Muscle of leg (tissue), 11 donors: ENCODE data around the gene CYB5R2. TPM values are rescaled to one million over a fixed set of nuclear protein-coding genes. Genes with fewer than 3 reads are reported as not detected.

ENCODE experiments used
- DNase-seq: peaks from one replicate; pipeline ENCODE4 v3.0.0; 2013
- H3K27ac ChIP-seq: one replicate; pipeline ENCODE4 v1.5.1; 2013; ENCODE audit warnings: mild to moderate bottlenecking, low read length, control low read depth
- H3K27me3 ChIP-seq: one replicate; pipeline ENCODE4 v1.6.1; 2013; ENCODE audit warnings: low read length; ENCODE audit not compliant: control insufficient read depth, insufficient read depth
- H3K36me3 ChIP-seq: one replicate; pipeline ENCODE4 v1.6.1; 2013; ENCODE audit warnings: low read length; ENCODE audit not compliant: control insufficient read depth, insufficient read depth
- H3K4me1 ChIP-seq: one replicate; pipeline ENCODE4 v1.6.1; 2013; ENCODE audit warnings: low read length; ENCODE audit not compliant: control insufficient read depth, insufficient read depth
- H3K4me3 ChIP-seq: one replicate; pipeline ENCODE4 v1.5.1; 2013; ENCODE audit warnings: low read length, control low read depth
- H3K9me3 ChIP-seq: replicated peaks from 2 replicates; pipeline ENCODE4 v1.6.1; 2013; ENCODE audit warnings: low read depth, low read length; ENCODE audit not compliant: control insufficient read depth
- WGBS: methylation state at CpG from one replicate; pipeline ENCODE4 v1.1.5; 2013; ENCODE audit warnings: missing lambda C conversion rate; ENCODE audit not compliant: insufficient coverage; 5-methylcytosine and 5-hydroxymethylcytosine counted together
- polyA plus RNA-seq, 8 donors: library from polyadenylated mRNA; unstranded; fragments of 120-200 nt; gene quantifications; one replicate each; pipeline versions ENCODE4 v1.2.1 to v1.2.3, GENCODE V29; 2013; ENCODE audit warnings: inconsistent platforms in 1 of 8, low replicate concordance in 1 of 8; ENCODE audit not compliant: insufficient read length in 8 of 8, insufficient read depth in 1 of 8
- total RNA-seq: library from RNA; stranded (reverse); fragments of 120-200 nt; gene quantifications from one replicate; pipeline ENCODE4 v1.2.4, GENCODE V29; 2013

The CYB5R2 gene
- total and polyA plus RNA-seq, 9 donors = 7.7 to 15.3 (median 13.0) TPM

DNA sequence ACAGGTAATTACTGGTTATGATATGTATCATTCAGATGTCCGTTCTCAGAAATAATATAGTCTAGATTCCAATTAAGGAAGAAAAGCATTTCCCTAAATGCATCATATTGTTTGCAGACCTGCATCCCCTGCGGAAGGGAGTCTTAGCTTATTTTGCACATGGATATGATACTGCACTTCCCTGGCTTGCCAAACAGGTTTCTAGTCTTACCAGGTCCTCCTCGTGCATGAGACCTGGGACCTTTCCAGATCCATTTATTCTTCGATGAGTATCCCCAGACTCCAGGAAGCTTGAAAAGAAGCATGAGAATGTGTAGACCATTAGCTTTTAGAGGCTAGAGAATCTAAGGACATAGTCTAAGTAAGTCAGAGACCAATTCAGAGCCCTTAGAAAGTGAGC is 30.6 kb downstream of the CYB5R2 start:
- H3K27ac ChIP-seq = no peak overlapping the region
- 39% methylated on average over 2 of the region's 4 CpGs for WGBS
- DNase-seq = no peak
- H3K4me1 ChIP-seq = peaks cover 1% of the 10 kb centered on the region
- no peaks in the 10 kb centered on the region for H3K27me3 ChIP-seq
- no peaks in the 10 kb centered on the region for H3K9me3 ChIP-seq
- H3K36me3 ChIP-seq = peaks cover 31% of the 10 kb centered on the region
- no peak overlapping the region for H3K4me3 ChIP-seq

DNA sequence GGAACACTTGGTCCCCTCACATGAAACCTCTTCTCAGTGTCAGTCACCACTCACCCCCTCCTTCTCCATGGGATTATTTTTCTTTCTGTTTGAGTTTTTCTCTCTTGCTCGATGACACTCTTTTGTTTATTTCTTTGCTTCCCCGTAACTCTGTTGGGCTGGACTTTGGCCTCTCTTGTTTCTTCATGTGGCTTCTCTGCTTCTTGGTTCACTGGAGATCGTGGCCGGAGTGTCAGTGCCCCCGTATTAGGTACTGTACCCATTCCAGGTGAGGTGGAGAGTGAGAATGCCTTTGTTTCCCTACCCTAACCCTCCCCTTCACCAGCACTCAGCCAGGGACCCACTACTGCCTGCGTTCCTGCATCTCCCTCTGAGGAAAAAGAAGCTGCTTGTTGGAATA is 32.5 kb downstream of the CYB5R2 start:
- WGBS = no CpG with 5 or more reads among the region's 6 CpGs
- H3K4me3 ChIP-seq = no peak overlapping the region
- peaks cover 3% of the 10 kb centered on the region for H3K4me1 ChIP-seq
- DNase-seq = no peak
- H3K27ac ChIP-seq = no peak overlapping the region
- H3K36me3 ChIP-seq = peaks cover 46% of the 10 kb centered on the region
- H3K9me3 ChIP-seq = no peaks in the 10 kb centered on the region
- no peaks in the 10 kb centered on the region for H3K27me3 ChIP-seq

GRCh38 chr11:7639643-7640025 is 33.7 kb downstream of the CYB5R2 start:
- H3K9me3 ChIP-seq = no peaks in the 10 kb centered on the region
- H3K27ac ChIP-seq = no peak overlapping the region
- H3K27me3 ChIP-seq = no peaks in the 10 kb centered on the region
- peaks cover 8% of the 10 kb centered on the region for H3K4me1 ChIP-seq
- peaks cover 51% of the 10 kb centered on the region for H3K36me3 ChIP-seq
- 93% methylated on average over 3 of the region's 5 CpGs for WGBS
- no peak for DNase-seq
- no peak overlapping the region for H3K4me3 ChIP-seq

- H3K36me3 ChIP-seq = peaks cover 55% of the 10 kb centered on the region
These were observed 34.3 kb downstream of the CYB5R2 start for GRCh38 chr11:7638710-7639642.

GRCh38 chr11:7637447-7638157 is 35.7 kb downstream of the CYB5R2 start:
- Histone ChIP-seq H3K27ac (peak overlapping the region; percentile 87), H3K27me3 (no peaks in the 10 kb centered on the region), H3K4me1 (peaks cover 8% of the 10 kb centered on the region), H3K4me3 (no peak overlapping the region), H3K9me3 (no peaks in the 10 kb centered on the region), H3K36me3 (peaks cover 65% of the 10 kb centered on the region)
- peak; percentile 97 for DNase-seq
- 47% methylated on average over 6 of the region's 7 CpGs for WGBS

More at GRCh38 chr11:7638710-7639642, 34.3 kb downstream of the CYB5R2 start:
- Histone ChIP-seq H3K4me3 (no peak overlapping the region), H3K4me1 (peaks cover 8% of the 10 kb centered on the region), H3K9me3 (no peaks in the 10 kb centered on the region), H3K27me3 (no peaks in the 10 kb centered on the region), H3K27ac (no peak overlapping the region)
- DNase-seq = peak; percentile 41
- 75% methylated on average over 2 of the region's 5 CpGs for WGBS

GRCh38 chr11:7636350-7636749 is 37.0 kb downstream of the CYB5R2 start:
- H3K36me3 ChIP-seq = peaks cover 66% of the 10 kb centered on the region
- DNase-seq = no peak
- no peaks in the 10 kb centered on the region for H3K9me3 ChIP-seq
- no peak overlapping the region for H3K4me3 ChIP-seq
- H3K27me3 ChIP-seq = no peaks in the 10 kb centered on the region
- peaks cover 8% of the 10 kb centered on the region for H3K4me1 ChIP-seq
- WGBS = 80% methylated on average over 2 of the region's 6 CpGs
- H3K27ac ChIP-seq = no peak overlapping the region

DNA sequence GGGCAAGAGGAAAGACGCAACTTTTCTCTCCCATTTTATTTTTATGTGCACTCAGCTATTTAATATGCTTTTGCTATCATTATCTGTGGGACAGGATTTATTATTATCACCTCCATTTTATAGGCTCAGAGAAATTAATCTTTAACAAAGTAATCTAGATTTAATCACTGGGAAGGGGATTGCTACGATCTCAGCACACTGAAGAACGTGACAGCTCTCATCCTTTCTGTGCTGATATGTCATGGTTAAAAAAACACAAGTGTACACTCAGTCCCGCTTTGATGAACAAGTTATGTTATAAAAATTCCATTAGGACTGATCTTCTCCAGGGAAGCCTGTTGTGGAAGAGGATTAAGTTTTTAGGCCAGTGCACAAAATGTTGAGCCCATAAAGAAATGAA is 37.6 kb downstream of the CYB5R2 start:
- no CpG with 5 or more reads among the region's 4 CpGs for WGBS
- Histone ChIP-seq H3K4me1 (peaks cover 8% of the 10 kb centered on the region), H3K27ac (no peak overlapping the region), H3K36me3 (peaks cover 64% of the 10 kb centered on the region), H3K4me3 (no peak overlapping the region), H3K9me3 (no peaks in the 10 kb centered on the region), H3K27me3 (no peaks in the 10 kb centered on the region)
- no peak for DNase-seq

- 63% methylated on average over 2 of the region's 4 CpGs for WGBS
- peaks cover 60% of the 10 kb centered on the region for H3K36me3 ChIP-seq
- no peak overlapping the region for H3K4me3 ChIP-seq
- H3K4me1 ChIP-seq = peaks cover 8% of the 10 kb centered on the region
- no peaks in the 10 kb centered on the region for H3K9me3 ChIP-seq
- DNase-seq = peak; percentile 52
- H3K27me3 ChIP-seq = no peaks in the 10 kb centered on the region
- H3K27ac ChIP-seq = no peak overlapping the region
These were observed 38.2 kb downstream of the CYB5R2 start for GRCh38 chr11:7635137-7635536.

- no peak overlapping the region for H3K27ac ChIP-seq
- H3K9me3 ChIP-seq = no peaks in the 10 kb centered on the region
- WGBS = 64% methylated on average over 2 of the region's 2 CpGs
- H3K4me1 ChIP-seq = peaks cover 5% of the 10 kb centered on the region
- peaks cover 69% of the 10 kb centered on the region for H3K36me3 ChIP-seq
- H3K27me3 ChIP-seq = no peaks in the 10 kb centered on the region
- no peak overlapping the region for H3K4me3 ChIP-seq
- DNase-seq = no peak
These were observed 41.1 kb downstream of the CYB5R2 start for GRCh38 chr11:7632211-7632610.

- no peaks in the 10 kb centered on the region for H3K27me3 ChIP-seq
- no peak for DNase-seq
- no peak overlapping the region for H3K27ac ChIP-seq
- H3K4me1 ChIP-seq = peaks cover 2% of the 10 kb centered on the region
- WGBS = 88% methylated on average over 2 of the region's 2 CpGs
- no peak overlapping the region for H3K4me3 ChIP-seq
- H3K36me3 ChIP-seq = peaks cover 58% of the 10 kb centered on the region
- no peaks in the 10 kb centered on the region for H3K9me3 ChIP-seq
These were observed 43.3 kb downstream of the CYB5R2 start for GRCh38 chr11:7630002-7630401.
